Fibroblast of skin of abdomen (primary cell): ENCODE measurements around the gene WRAP73.

ENCODE experiments used
- DNase-seq: peaks from one replicate; pipeline ENCODE4 v3.0.0-alpha.2; 2013

WRAP73 gene

GRCh38 chr1:3645666-3646355 lies 4.1 kb downstream of the WRAP73 start:
- DNase-seq: no peak

- no peak for DNase-seq
These were observed 4.7 kb downstream of the WRAP73 start for GRCh38 chr1:3645247-3645646.

GRCh38 chr1:3644273-3644672 lies 5.6 kb downstream of the WRAP73 start:
- no peak for DNase-seq

GRCh38 chr1:3642919-3643675 lies 6.8 kb downstream of the WRAP73 start:
- no peak for DNase-seq

- DNase-seq: no peak
These were observed 8.1 kb downstream of the WRAP73 start for GRCh38 chr1:3641816-3642215.

- no peak for DNase-seq
These were observed 8.7 kb downstream of the WRAP73 start for GRCh38 chr1:3641046-3641760.

GRCh38 chr1:3640121-3640837 lies 9.6 kb downstream of the WRAP73 start:
- no peak for DNase-seq

GRCh38 chr1:3639397-3639911 lies 10.4 kb downstream of the WRAP73 start:
- no peak for DNase-seq

- DNase-seq: no peak
These were observed 11.2 kb downstream of the WRAP73 start for GRCh38 chr1:3638676-3639075.

GRCh38 chr1:3638027-3638426 lies 11.9 kb downstream of the WRAP73 start:
- DNase-seq: no peak

- DNase-seq: no peak
These were observed 13.4 kb downstream of the WRAP73 start for GRCh38 chr1:3636531-3636930.

- no peak for DNase-seq
These were observed 13.8 kb downstream of the WRAP73 start for GRCh38 chr1:3636080-3636479.

GRCh38 chr1:3634059-3634800 lies 15.7 kb downstream of the WRAP73 start:
- DNase-seq: no peak

GRCh38 chr1:3633344-3634058 lies 16.4 kb downstream of the WRAP73 start:
- DNase-seq: no peak

GRCh38 chr1:3632716-3633343 lies 17.1 kb downstream of the WRAP73 start:
- DNase-seq: no peak

GRCh38 chr1:3632298-3632697 lies 17.6 kb downstream of the WRAP73 start:
- DNase-seq: no peak

- no peak for DNase-seq
These were observed 18.3 kb downstream of the WRAP73 start for GRCh38 chr1:3631320-3632260.

GRCh38 chr1:3630914-3631313 lies 19.0 kb downstream of the WRAP73 start:
- DNase-seq: no peak

GRCh38 chr1:3630161-3630611 lies 19.7 kb downstream of the WRAP73 start:
- DNase-seq: no peak
